GM19452 (cell line): ENCODE measurements around the gene GLUD1.
"Not testable (repeated sequence)": the region's sequence is repeated elsewhere in the genome, so short reads cannot be mapped to it uniquely, and the experiment has no call there.

ENCODE experiments used
- ATAC-seq: cut with Tn5 transposase; IDR thresholded peaks from one replicate; pipeline ENCODE4 v1.9.1; 2021; ENCODE audit not compliant: unreplicated experiment

Gene GLUD1

DNA sequence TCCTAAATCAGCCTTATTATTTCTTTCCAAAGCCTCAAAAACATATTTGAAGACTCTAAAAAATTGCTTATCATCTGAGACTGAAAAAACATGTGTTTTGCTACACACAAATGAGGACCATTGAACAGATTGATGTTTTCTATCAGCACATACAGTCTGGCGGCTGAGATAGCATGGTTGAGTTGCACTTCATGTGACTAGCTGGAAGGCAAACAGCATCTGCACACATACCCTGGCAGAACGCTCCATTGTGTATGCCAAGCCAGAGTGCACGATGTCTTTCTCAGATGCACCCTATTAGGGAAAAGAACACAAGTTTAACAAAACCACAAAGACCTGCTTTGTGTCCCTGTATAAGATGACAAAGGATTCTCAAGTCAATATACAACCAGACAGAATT is 41.5 kb downstream of the GLUD1 start:
- ATAC-seq: no peak

DNA sequence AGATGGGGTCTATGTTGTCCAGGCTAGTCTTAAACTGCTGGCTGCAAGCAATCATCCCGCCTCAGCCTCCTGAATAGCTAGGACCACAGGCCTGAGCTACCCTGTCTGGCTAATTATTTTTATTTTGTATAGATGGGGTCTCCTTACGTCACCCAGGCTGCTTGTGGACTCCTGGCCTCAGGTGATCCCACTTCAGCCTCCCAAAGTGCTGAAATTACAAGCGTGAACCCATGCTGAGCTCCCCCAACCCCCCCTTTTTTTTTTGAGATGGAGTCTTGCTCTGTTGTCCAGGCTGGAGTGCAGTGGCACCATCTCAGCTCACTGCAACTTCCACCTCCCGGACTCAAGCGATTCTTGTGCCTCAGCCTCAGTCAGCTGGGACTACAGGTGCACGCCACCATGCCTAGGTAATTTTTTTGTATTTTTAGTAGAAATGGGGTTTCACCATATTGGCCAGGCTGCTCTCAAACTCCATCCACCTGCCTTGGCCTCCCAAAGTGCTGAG is 49.2 kb downstream of the GLUD1 start:
- no peak for ATAC-seq

DNA sequence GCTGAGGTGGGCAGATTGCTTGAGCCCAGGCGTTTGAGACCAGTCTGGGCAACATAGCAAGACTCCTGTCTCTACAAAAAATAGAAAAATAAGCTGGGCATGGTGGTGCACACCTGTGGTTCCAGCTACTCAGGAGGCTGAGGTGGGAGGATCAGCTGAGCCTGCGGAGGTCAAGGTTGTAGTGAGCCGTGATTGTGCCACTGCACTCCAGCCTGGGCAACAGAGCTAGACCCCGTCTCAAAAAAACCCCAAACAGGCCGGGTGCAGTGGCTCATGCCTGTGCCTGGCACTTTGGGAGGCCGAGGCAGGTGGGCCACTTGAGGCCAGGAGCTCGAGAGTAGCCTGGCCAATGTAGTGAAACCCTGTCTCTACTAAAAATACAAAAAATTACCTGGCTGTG is 51.1 kb downstream of the GLUD1 start:
- not testable (repeated sequence) for ATAC-seq

DNA sequence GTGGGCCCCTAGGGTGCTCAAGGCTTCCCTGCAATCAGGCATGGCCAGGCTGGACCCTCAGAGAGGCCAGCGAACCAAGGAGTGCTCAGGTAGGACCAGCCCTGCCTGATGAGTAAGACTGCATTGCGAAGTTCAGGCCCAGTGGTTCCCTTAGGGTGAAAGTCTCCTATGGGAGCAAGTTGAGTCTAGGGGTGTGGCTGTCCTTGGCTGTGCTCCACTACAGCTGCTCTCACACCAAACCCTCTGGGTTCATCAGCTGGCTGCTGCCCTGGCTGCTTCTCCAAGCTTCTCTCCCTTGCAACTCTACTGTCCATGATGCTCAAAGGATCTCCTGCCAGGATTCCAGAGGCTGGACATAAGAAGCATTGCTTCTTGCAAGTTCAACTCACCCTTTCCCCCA is 55.9 kb downstream of the GLUD1 start:
- ATAC-seq: no peak

DNA sequence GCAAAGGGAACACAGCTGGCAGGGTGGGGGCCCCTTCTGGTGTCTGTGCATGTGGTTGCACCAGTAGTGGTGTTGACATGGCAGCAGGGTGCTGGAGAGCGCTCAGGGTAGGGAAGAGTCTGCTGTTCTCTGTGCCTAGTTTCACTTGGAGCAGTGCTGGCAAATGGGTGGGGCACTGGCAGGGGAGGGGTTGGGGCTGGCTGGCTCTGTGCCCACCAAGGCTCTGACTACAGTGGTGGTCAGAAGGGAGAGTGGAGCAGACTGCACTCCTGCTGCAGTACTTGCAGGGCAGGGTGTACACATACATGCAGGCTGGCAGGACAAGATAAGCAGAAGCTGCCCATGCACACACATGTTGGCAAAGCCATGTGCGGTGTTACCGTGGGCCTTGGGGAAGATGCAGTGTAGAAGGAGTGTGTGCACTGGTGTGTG is 56.3 kb downstream of the GLUD1 start:
- ATAC-seq: no peak

DNA sequence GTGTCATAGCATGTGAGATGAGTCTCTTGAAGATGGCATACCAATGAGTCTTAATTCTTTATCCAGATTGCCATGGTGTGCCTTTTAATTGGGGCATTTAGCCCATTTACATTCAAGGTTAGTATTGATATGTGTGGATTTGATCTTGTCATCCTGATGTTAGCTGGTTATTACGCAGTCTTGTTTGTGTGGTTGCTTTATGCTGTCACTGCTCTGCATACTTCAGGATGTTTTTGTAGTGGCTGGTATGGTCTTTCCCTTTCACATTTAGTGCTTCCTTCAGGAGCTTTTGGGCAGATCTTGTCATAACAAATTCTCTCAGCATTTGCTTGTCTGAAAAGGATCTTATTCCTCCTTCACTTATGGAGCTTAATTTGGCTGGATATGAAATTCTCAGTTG is 58.0 kb downstream of the GLUD1 start:
- ATAC-seq: no peak

DNA sequence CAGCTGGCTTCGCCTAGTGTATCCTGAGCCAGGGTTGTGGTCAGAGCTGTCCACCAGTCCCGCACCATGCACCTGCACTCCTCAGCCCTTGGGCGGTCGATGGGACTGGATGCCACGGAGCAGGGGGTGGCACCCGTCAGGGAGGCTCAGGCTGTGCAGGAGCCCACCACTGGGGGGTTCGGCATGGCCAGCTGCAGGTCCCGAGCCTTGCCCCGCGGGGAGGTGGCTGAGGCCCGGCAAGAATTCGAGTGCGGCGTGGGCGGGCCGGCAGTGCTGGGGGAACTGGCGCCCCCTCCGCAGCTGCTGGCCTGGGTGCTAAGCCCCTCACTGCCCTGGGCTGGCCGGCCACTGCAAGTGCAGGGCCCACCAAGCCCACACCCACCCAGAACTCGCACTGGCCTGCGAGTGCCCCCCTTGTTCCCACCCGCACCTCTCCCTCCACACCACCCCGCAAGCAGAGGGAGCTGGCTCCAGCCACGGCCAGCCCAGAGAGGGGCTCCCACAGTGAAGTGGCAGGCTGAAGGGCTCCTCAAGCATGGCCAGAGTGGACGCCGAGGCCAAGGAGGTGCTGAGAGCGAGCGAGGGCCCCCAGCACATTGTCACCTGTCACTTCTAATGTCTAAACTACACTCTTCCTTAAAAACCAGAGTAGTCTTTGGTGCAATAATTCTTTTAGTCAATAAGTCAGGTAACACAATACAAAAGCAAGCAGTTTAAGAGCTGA is 63.6 kb downstream of the GLUD1 start:
- no peak for ATAC-seq

DNA sequence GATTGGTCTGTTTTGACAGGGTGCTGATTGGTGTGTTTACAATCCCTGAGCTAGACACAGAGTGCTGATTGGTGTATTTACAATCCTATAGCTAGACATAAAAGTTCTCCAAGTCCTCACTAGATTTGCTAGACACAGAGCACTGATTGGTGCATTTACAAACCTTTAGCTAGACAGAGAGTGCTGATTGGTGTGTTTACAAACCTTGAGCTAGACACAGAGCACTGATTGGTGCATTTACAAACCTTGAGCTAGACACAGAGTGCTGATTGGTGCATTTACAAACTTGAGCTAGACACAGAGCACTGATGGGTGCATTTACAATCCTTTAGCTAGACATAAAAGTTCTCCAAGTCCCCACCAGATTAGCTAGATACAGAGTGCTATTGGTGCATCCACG is 64.2 kb downstream of the GLUD1 start:
- ATAC-seq: not testable (repeated sequence)

DNA sequence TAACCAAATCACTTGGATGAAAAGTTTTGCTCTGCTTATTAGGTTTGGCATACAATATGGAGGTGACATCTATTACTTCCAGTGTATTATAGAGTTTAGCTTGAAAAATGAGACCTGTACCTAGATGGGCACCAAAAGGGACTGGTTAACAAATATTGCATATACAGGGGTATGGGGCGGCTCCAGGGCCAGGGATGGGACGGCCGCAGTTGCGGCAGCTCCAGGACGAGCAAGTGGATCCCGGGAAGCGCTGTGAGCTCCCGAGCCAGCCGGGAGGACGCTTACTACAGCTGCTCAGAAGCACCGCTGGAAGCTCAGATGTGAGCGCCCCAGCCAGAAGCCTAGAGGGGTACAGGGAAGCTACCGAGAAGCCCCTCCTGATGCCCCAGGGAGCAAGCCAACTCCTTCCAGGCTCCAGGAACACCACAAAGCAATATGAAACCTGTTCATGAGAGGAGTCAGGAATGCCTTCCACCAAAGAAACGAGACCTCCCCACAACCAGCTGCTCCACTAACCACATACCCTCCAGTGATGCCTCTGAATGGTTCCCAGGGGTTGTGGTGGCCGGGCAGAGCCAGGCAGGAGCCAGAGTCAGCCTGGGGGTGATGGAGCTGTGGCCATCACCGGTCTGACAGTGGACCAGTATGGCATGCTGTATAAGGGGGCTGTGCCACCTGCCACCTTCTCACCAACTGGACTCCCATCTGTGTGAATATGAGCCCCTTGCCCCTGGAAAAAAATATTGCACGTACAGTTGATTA is 67.7 kb downstream of the GLUD1 start:
- ATAC-seq: not testable (repeated sequence)

DNA sequence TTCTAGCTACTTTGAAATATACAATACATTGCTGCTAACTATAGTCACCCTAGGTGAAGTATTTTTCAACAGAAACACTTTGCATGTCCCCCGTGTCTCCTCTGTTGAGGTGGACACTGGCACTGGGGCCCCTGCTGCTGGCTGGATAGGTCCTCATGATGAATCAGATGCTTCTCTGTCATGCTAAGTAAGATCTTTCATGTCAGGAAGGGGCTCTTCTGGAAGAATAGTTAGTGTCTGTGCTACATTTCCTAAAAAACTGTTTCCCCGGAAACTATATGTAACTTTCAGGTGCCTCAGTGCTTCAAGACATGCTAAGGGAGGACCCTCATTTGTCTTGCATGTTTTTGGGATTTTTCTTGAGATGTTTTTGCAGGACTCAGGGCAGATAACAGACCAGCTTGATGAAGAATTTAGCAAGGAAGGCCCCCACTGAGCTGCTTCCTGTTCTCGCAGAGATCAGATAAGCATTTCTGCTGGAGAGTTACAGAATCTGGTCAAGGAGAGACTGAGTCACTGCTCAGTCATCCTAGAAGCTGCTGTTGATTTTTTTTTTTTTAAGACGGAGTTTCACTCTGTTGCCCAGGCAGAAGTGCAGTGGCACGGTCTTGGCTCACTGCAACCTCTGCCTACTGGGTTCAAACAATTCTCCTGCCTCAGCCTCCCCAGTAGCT is 69.2 kb downstream of the GLUD1 start:
- not testable (repeated sequence) for ATAC-seq

DNA sequence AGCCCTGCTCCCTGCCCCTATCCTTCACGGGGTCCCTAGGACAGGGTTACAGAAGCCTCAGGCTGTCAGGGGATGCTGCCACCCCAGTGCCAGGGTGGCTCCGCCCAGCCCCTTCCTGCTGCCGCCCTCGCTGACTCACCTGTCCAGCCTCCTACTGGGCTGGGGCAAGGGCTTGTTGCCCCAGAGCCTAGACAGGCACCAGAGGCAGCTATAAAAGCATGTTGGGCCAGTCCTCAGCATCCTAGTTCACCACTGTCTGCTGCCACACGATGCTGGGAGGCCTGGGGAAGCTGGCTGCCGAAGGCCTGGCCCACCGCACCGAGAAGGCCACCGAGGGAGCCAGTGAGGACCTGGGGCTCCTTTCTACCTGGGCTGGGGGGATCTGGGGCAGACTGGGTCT is 74.6 kb downstream of the GLUD1 start, which contains the start of gene FAM25A:
TSS of gene FAM25A (plus strand) at position 239 of the 400 bp plus-strand sequence. CDS start at position 270, 31 bp downstream.
- not testable (repeated sequence) for ATAC-seq

DNA sequence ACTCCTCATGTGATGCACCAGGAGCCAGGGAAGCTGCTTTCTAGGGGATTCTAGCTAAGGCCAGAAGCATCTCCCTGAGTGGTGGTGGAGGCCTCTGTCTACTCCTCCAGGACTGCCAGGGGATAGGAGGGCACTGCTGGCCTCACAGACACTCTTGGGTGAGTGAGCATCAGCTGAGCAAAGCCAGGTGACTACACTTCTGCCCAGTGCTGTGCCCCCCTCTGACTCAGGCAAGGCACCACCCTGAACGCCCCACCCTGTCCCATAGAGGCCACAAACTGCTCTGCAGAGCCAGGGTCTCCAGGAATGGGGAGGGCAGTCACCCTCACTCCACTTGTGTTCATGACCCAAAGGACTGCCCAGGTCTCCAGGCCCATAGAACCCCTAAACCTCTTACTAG is 75.1 kb downstream of the GLUD1 start:
- ATAC-seq: not testable (repeated sequence)

DNA sequence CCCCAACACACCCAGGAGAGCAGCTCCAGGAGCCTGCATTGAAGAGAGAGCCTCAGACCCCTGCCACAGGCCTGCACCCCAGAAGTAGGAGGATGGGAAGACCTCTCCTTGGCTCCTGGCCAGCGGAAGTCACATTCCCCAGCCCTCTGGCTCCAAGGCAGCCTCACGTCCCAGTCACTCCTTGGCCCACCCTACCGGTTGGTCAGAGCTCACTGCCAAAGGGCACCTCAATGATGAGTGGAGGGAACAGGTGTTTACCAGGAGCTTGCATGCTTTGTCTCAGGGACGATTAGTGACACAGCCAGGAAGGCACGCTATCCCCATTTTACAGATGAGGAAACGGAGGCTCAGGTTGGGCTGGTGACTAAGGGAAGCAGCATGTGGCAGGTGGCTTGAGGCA is 75.6 kb downstream of the GLUD1 start:
- ATAC-seq: not testable (repeated sequence)

DNA sequence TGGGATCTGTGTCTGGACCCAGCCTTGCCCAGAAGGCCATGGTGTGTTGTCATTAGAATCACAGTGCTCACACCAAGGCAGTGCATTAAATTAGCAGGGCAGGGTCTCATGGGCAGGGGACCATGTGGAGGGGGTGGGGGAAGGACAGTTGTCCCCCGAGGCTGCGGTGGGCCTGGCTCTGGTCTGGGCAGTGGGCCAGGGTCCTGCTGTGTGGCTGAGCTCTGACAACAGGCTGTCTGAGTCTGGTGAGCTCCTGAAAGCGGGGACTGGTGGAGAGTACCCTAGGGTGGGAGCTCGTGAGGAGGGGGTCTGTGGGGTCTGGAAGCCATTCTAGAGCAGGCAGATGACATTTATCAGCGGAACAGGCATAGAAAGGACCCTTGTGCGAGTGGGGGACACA is 76.5 kb downstream of the GLUD1 start:
- ATAC-seq: not testable (repeated sequence)

DNA sequence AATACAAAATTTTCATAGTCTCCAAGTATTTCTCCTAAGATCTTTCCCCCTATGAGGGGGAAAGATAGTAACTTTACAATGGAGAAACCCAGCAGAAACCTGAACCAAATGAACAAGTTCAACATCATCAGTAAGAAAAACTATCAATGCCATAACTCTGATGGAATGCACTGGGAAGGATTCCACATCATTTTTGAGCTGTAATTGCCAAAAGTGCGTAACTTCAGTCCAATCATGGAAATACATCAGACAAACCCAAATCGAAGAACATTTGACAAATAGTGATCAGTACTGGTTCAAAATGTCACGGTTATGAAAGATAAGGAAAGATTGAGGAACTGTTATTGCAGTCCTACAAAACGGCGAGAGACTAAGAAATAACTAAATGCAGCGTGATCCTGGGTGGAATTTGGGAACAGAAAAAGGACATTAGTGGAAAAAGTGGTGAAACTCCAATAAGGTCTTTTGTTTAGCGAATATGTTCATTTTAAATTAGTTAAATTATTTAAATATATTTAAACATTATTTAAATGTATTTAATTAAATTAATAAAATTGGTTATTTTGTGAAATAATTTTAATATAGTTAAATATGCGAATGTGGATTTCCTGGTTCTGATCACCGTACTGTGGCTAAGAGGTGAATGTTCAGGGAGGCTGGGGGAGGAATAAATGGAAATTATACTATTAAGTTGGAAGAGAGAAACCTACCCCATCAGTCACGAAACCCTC is 79.5 kb downstream of the GLUD1 start:
- not testable (repeated sequence) for ATAC-seq

DNA sequence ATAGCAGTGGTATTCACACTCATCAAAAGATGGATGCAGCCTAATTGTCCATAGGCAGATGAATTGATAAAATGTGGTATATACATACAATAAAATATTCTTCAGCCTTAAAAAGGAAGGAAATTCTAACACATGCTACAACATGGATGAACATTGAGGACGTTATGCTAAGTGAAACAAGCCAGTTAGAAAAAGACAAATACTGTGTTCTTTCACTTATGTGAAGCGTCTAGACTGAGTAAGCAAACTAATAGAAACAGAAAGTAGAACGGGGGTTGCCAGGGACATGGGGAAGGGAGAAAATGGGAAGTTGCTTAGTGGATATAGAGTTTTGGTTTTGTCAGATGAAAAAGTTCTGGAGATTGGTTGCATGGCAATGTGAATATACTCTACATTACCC is 81.1 kb downstream of the GLUD1 start:
- not testable (repeated sequence) for ATAC-seq

DNA sequence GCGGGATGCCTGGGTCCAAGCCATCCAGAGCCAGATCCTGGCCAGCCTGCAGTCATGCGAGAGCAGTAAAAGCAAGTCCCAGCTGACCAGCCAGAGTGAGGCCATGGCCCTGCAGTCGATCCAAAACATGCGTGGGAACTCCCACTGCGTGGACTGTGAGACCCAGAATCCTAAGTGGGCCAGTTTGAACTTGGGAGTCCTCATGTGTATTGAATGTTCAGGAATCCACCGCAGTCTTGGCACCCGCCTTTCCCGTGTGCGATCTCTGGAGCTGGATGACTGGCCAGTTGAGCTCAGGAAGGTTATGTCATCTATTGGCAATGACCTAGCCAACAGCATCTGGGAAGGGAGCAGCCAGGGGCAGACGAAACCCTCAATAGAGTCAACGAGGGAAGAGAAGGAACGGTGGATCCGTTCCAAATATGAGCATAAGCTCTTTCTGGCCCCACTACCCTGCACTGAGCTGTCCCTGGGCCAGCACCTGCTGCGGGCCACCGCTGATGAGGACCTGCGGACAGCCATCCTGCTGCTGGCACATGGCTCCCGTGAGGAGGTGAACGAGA is 85.4 kb downstream of the GLUD1 start:
- not testable (repeated sequence) for ATAC-seq

DNA sequence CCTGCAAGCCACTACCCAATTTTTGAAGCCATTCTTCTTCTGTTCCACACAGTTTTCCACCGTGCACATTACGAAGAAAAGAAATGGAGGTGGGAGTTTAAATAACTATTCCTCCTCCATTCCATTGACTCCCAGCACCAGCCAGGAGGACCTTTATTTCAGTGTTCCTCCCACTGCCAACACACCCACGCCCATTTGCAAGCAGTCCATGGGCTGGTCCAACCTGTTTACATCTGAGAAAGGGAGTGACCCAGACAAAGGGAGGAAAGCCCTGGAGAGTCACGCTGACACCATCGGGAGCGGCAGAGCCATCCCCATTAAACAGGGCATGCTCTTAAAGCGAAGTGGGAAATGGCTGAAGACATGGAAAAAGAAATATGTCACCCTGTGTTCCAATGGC is 86.3 kb downstream of the GLUD1 start:
- not testable (repeated sequence) for ATAC-seq

DNA sequence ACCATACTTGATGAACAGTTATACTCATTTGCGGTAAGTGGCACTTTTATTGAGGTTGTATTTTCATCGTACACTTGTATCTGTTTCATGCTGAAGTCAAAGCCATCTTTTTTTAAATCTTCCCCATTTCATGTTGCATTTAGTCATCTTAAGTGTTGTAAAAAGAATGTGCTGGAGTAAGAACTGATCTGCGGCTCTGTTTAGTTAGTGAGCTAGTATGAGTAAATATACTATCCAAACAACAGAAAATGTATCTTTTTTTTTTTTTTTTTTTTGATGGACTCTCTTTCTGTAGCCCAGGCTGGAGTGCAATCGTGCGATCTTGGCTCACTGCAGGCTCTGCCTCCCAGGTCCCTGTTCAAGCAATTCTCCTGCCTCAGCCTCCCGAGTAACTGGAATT is 87.0 kb downstream of the GLUD1 start:
- ATAC-seq: not testable (repeated sequence)

DNA sequence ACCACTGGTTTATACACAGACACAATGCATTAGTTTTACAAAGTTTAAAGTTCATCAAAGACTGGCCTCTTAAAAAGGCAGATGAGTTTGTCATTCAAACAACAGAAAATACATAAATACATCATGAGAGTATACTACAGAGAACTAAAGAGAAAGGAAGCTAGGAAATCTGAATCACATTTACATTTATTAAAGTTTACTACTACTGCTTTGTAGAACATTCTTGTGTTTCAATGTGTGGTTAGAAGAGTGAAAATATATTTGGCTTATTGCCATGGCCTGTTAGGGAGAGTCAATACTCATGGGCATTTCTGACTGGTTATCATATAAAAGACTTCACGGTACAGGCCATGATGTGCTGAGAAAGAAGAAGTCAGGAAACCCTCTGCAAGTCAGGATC is 87.5 kb downstream of the GLUD1 start:
- not testable (repeated sequence) for ATAC-seq
